Effector memory CD8-positive, alpha-beta T cell (primary cell): ENCODE results near the gene UBLCP1.
A peak's percentile ranks its signal among the peaks of the same experiment; 100 is the strongest.

Experiments used
- ATAC-seq: fragments of 150-1000 bp; cut with Tn5 transposase; replicated peaks from 2 replicates; pipeline ENCODE4 v1.10.0; 2021; ENCODE audit warnings: mild to moderate bottlenecking, moderate library complexity
- DNase-seq, 3 experiments: peaks; one replicate each; pipeline ENCODE4 v3.0.0; 2021
- H3K27ac Mint-ChIP-seq, 2 donors: one replicate each; pipeline ENCODE4 v1.8.0; 2022; ENCODE audit warnings: mild to moderate bottlenecking in 2 of 2, mixed read lengths in 2 of 2, moderate library complexity in 2 of 2
- H3K27me3 Mint-ChIP-seq, 2 donors: one replicate each; pipeline ENCODE4 v1.8.0; 2022; ENCODE audit warnings: mixed read lengths in 2 of 2
- H3K36me3 Mint-ChIP-seq: one replicate; pipeline ENCODE4 v1.8.0; 2022; ENCODE audit warnings: mild to moderate bottlenecking, moderate library complexity, mixed read lengths; ENCODE audit not compliant: insufficient read depth
- H3K4me1 Mint-ChIP-seq, 2 donors: one replicate each; pipeline ENCODE4 v1.8.0; 2022; ENCODE audit warnings: low read depth in 2 of 2, mixed read lengths in 2 of 2
- H3K4me3 Mint-ChIP-seq, 2 donors: one replicate each; pipeline ENCODE4 v1.8.0; 2022; ENCODE audit warnings: mild to moderate bottlenecking in 2 of 2, mixed read lengths in 2 of 2, moderate library complexity in 2 of 2
- H3K9me3 Mint-ChIP-seq, 2 donors: one replicate each; pipeline ENCODE4 v1.8.0; 2022; ENCODE audit warnings: mixed read lengths in 2 of 2

UBLCP1 gene

DNA sequence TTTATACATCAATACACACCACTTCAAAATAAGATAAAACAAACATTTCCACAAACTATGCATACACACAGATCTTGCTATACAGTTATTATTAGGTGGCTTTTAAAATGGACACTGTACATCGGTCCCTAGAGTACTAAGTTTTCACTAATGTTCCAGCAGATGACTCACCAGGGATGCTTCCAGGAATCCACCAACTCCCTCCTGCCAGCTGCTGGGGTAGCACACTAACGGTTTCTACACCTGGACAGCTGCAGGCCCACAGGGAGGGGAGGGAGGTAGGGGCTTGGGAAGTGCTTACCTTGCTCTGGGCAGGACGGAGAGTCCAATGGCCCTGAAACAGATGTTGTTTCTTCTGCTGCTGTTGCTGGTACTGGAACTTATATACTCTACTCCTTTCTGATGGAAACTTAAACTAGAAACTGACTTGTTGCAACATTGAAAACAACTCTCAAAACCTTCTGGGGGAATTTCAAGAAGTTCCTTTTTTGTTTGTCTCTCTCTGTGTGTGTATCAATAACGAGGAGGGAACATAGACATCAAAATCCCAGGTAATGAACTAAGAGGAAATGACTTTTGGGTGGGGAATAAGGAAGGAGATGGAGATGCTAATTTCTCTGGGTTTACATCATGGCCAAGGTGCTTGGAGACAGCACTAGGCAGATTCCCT, 67.2 kb downstream of the UBLCP1 start, which contains the start of gene IL12B:
Gene IL12B (minus strand): TSS at position 357 of the 670 bp plus-strand sequence. CDS start 3,705 bp downstream, outside the sequence.
- peaks cover 5 to 10% of the 10 kb centered on the region in 2 donors for H3K27me3 Mint-ChIP-seq
- H3K27ac Mint-ChIP-seq = peak within 1 kb of the TSS; percentile 44 to 57
- peaks cover 14 to 25% of the 10 kb centered on the region in 2 donors for H3K4me1 Mint-ChIP-seq
- DNase-seq (no peak), ATAC-seq (no peak)
- peak within 1 kb of the TSS; percentile 78 to 83 for H3K4me3 Mint-ChIP-seq
- no peaks in the 10 kb centered on the region for H3K9me3 Mint-ChIP-seq
- no peaks in the 10 kb centered on the region for H3K36me3 Mint-ChIP-seq

DNA sequence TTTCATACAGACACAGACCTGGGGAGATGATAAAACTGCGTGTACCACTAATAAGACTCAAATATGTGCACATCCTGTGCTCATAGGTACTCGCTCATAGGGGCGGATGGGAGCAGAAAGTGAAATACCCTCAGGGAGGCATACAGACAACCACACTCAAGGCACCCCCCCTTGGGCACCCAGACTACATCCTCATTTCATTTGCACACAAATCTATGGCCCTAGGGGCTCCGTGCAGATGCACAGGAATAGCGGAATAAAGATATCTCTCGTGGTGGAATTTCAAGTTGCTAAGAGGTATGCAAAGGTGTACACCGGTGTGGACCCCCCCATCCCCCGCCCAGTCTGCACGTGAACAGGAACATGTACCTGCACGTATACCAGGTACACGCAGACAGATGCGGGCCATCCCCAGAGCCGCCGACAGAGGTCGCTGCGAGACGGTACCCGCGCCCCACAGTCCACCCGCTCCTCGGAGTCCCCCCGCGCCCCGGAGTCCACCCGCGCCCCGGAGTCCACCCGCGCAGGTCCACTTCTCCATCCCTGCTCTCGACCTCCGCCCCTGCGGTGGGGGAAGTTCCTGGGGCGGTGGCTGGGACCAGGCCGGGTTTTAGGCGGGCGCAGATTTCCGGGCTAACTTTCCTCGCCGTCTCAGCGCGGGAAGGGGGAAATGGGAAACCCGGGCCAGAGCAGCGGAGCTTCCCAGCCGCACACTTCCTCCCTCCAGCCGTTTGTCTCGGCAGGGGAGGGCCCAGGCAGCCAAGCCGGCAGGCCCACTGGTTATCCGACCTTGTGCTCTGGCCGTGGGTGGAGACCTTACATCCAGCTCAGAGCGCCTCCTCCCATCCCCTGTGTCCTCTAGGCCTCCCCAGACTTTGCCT, 68.2 kb downstream of the UBLCP1 start:
- Mint-ChIP-seq H3K9me3 (no peaks in the 10 kb centered on the region), H3K4me3 (peak overlapping the region; percentile 78 to 83), H3K27me3 (peaks cover 5 to 7% of the 10 kb centered on the region in 2 donors), H3K36me3 (no peaks in the 10 kb centered on the region), H3K4me1 (peaks cover 15 to 27% of the 10 kb centered on the region in 2 donors), H3K27ac (peak overlapping the region; percentile 28 to 57)
- DNase-seq (peak; percentile 76 to 80 (median 77)), ATAC-seq (peak; percentile 93)

DNA sequence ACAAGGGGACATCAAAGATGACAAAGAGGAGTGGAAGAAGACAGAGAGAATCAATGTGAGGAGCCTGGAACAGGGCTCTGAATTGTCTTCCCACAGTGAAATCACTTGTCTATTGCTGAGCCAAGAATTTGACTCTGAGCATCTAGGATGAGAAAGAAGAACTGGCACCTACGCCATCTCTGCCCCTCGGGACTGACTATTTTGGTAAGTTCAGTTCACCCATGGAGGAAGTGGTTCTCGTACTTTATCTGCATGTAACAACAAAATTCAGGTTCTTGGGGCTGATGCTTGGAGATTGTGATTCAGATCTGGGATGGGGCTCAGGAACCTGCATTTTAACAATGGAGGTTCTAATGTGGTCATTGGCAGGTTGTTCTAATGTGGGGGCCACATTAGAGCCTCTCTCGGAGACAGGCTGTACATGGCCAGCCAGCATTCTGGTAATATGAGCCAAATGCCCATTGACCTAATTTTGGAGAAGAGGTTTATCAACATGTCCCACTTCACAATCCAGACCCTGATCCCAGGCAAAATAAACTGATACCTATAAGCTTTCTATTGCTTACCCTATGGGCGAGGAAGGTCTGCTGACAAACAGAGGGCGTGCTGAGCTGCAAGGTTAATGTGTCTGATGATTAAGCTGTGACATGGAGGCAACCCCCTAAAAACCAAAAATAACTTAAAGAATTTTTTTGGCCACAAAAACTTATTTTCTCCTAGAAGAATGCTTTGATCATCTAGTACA, 69.9 kb downstream of the UBLCP1 start:
- DNase-seq (no peak), ATAC-seq (no peak)
- Mint-ChIP-seq H3K4me3 (no peak overlapping the region), H3K9me3 (peaks cover 0 to 2% of the 10 kb centered on the region in 2 donors), H3K36me3 (no peaks in the 10 kb centered on the region), H3K27me3 (no peaks in the 10 kb centered on the region), H3K27ac (no peak overlapping the region), H3K4me1 (peaks cover 31 to 44% of the 10 kb centered on the region in 2 donors)

DNA sequence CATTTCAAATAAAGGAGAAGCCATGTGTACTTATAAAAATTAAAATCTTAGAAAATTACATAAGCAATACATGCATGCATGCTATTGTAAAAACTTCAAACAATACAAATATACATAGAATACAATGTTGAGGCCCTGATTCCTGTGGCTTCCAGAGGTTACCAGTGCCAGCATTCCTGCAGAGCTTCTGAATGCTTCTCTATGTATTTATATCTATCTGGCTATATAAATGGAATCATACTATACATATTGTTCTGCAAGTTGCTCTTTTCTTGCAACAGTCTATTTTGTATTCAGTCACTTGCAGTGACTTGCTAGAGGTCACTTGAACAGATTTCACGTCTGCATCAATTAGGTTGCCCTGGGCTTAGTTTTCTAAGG, 70.4 kb downstream of the UBLCP1 start:
- H3K27ac Mint-ChIP-seq = no peak overlapping the region
- H3K4me1 Mint-ChIP-seq = peaks cover 36 to 49% of the 10 kb centered on the region in 2 donors
- DNase-seq (no peak), ATAC-seq (no peak)
- H3K9me3 Mint-ChIP-seq = peaks cover 0 to 2% of the 10 kb centered on the region in 2 donors
- H3K36me3 Mint-ChIP-seq = no peaks in the 10 kb centered on the region
- H3K27me3 Mint-ChIP-seq = no peaks in the 10 kb centered on the region
- H3K4me3 Mint-ChIP-seq = no peak overlapping the region
